Neutrophil (primary cell): Measurements from ENCODE around the gene MAP3K14.

Source experiments
- H3K27ac ChIP-seq: fragments of 200-600 bp; sonication (generic); 2 replicates; pipeline ENCODE4 v1.5.1; 2016; ENCODE audit warnings: mild to moderate bottlenecking, moderate library complexity
- H3K27me3 ChIP-seq: fragments of 200-600 bp; sonication (generic); 2 replicates; pipeline ENCODE4 v1.6.0; 2016; ENCODE audit warnings: mild to moderate bottlenecking
- H3K36me3 ChIP-seq: fragments of 200-600 bp; sonication (generic); 2 replicates; pipeline ENCODE4 v1.5.1; 2017
- H3K4me1 ChIP-seq, 2 experiments: fragments of 200-600 bp in 1 of 2; sonication (generic) in 1 of 2; 1 replicate in 1 of 2; 2 replicates in 1 of 2; pipeline versions ENCODE4 v1.5.1 to v1.6.1; 2013 to 2016; ENCODE audit warnings: low read depth in 1 of 2, low read length in 1 of 2, mild to moderate bottlenecking in 1 of 2, moderate library complexity in 1 of 2; ENCODE audit not compliant: control insufficient read depth in 1 of 2, insufficient read depth in 1 of 2
- H3K4me3 ChIP-seq, 2 experiments: fragments of 200-600 bp in 1 of 2; sonication (generic) in 1 of 2; 1 replicate in 1 of 2; 2 replicates in 1 of 2; pipeline ENCODE4 v1.5.1; 2013 to 2016; ENCODE audit warnings: low read depth in 1 of 2, low read length in 1 of 2, mild to moderate bottlenecking in 1 of 2, moderate library complexity in 1 of 2
- H3K9me3 ChIP-seq: fragments of 200-600 bp; sonication (generic); 2 replicates; pipeline ENCODE4 v1.5.1; 2016
- CTCF ChIP-seq: fragments of 200-600 bp; sonication (generic); IDR thresholded peaks from 2 replicates; pipeline ENCODE4 v1.5.1; 2016; ENCODE audit warnings: antibody characterized with exemption

MAP3K14 gene

GRCh38 chr17:45333702-45334092 is 16.9 kb upstream of the MAP3K14 start:
- H3K27me3 ChIP-seq = no peaks in the 10 kb centered on the region
- H3K36me3 ChIP-seq = no peaks in the 10 kb centered on the region
- no peak overlapping the region for H3K27ac ChIP-seq
- no peak overlapping the region for H3K4me3 ChIP-seq
- H3K9me3 ChIP-seq = no peaks in the 10 kb centered on the region
- H3K4me1 ChIP-seq = peaks cover 6 to 17% of the 10 kb centered on the region in 2 experiments
- no peak for TF ChIP-seq CTCF

GRCh38 chr17:45332989-45333701 is 16.3 kb upstream of the MAP3K14 start:
- H3K36me3 ChIP-seq = no peaks in the 10 kb centered on the region
- H3K9me3 ChIP-seq = no peaks in the 10 kb centered on the region
- peaks cover 6 to 17% of the 10 kb centered on the region in 2 experiments for H3K4me1 ChIP-seq
- no peak for TF ChIP-seq CTCF
- no peaks in the 10 kb centered on the region for H3K27me3 ChIP-seq
- H3K27ac ChIP-seq = no peak overlapping the region
- H3K4me3 ChIP-seq = no peak overlapping the region

GRCh38 chr17:45332505-45332904 is 15.7 kb upstream of the MAP3K14 start:
- Histone ChIP-seq H3K27me3 (no peaks in the 10 kb centered on the region), H3K4me3 (no peak overlapping the region), H3K9me3 (no peaks in the 10 kb centered on the region), H3K27ac (no peak overlapping the region), H3K4me1 (peaks cover 6 to 17% of the 10 kb centered on the region in 2 experiments), H3K36me3 (no peaks in the 10 kb centered on the region)
- TF ChIP-seq CTCF = no peak

- peaks cover 6% of the 10 kb centered on the region for H3K27me3 ChIP-seq
- no peak for TF ChIP-seq CTCF
Observed at GRCh38 chr17:45326626-45327025, 9.8 kb upstream of the MAP3K14 start.

GRCh38 chr17:45325810-45326209 is 9.0 kb upstream of the MAP3K14 start:
- no peaks in the 10 kb centered on the region for H3K9me3 ChIP-seq
- no peak overlapping the region for H3K4me3 ChIP-seq
- H3K27me3 ChIP-seq = peaks cover 13% of the 10 kb centered on the region
- no peak for TF ChIP-seq CTCF
- H3K27ac ChIP-seq = no peak overlapping the region
- no peaks in the 10 kb centered on the region for H3K36me3 ChIP-seq
- peaks cover 6 to 8% of the 10 kb centered on the region in 2 experiments for H3K4me1 ChIP-seq

More at GRCh38 chr17:45326626-45327025, 9.8 kb upstream of the MAP3K14 start:
- Histone ChIP-seq H3K36me3 (no peaks in the 10 kb centered on the region), H3K9me3 (no peaks in the 10 kb centered on the region), H3K4me3 (no peak overlapping the region), H3K27ac (no peak overlapping the region), H3K4me1 (peaks cover 6 to 8% of the 10 kb centered on the region in 2 experiments)
